SK-N-SH treated with all-trans-retinoic acid at 6 μM for 48 hours (cell line): ENCODE measurements around the gene TTC12.

Experiments
- ARNTL ChIP-seq: fragments of 450-650 bp; formaldehyde crosslinking; IDR thresholded peaks from 2 replicates; pipeline ENCODE4 v1.5.0; 2020; ENCODE audit warnings: low read depth, mild to moderate bottlenecking, moderate library complexity, borderline replicate concordance
- BACH2 ChIP-seq: fragments of 250-450 bp; sonication (Bioruptor Pico); IDR thresholded peaks from 2 replicates; pipeline ENCODE4 v1.9.0; 2021; ENCODE audit warnings: mild to moderate bottlenecking, borderline replicate concordance
- ESRRG ChIP-seq: fragments of 250-450 bp; sonication (Bioruptor Pico); IDR thresholded peaks from 2 replicates; pipeline ENCODE4 v1.6.1; 2021; ENCODE audit warnings: mild to moderate bottlenecking
- OSR1 ChIP-seq: fragments of 250-450 bp; sonication (Bioruptor Pico); IDR thresholded peaks from 2 replicates; pipeline ENCODE4 v1.8.0; 2022; ENCODE audit warnings: moderate library complexity, mild to moderate bottlenecking, inconsistent platforms
- PPARA ChIP-seq: fragments of 250-450 bp; sonication (Bioruptor Pico); IDR thresholded peaks from 2 replicates; pipeline ENCODE4 v1.5.0; 2020; ENCODE audit warnings: mild to moderate bottlenecking, borderline replicate concordance
- RARB ChIP-seq: fragments of 250-450 bp; sonication (Bioruptor Pico); IDR thresholded peaks from 2 replicates; pipeline ENCODE4 v1.8.0; 2021; ENCODE audit warnings: mild to moderate bottlenecking, moderate library complexity
- TCF4 ChIP-seq: fragments of 250-450 bp; sonication (Bioruptor Pico); IDR thresholded peaks from 2 replicates; pipeline ENCODE4 v1.8.0; 2021; ENCODE audit warnings: mild to moderate bottlenecking, moderate library complexity, borderline replicate concordance
- ZFP3 ChIP-seq: fragments of 250-450 bp; sonication (Bioruptor Pico); IDR thresholded peaks from 2 replicates; pipeline ENCODE4 v1.5.0; 2020; ENCODE audit warnings: mild to moderate bottlenecking, moderate library complexity
- ZFP30 ChIP-seq: fragments of 450-650 bp; formaldehyde crosslinking; IDR thresholded peaks from 2 replicates; pipeline ENCODE4 v1.5.0; 2022; ENCODE audit warnings: mild to moderate bottlenecking, moderate library complexity
- ZNF565 ChIP-seq: fragments of 450-650 bp; formaldehyde crosslinking; conservative IDR thresholded peaks from 2 replicates; pipeline ENCODE4 v1.5.0; 2020; ENCODE audit warnings: low read depth, mild to moderate bottlenecking, moderate library complexity
- ZNF8 ChIP-seq: fragments of 450-650 bp; formaldehyde crosslinking; IDR thresholded peaks from 2 replicates; pipeline ENCODE4 v1.5.0; 2020; ENCODE audit warnings: mild to moderate bottlenecking, moderate library complexity
- TF ChIP-seq, protein P1 (sequence below): fragments of 250-450 bp; sonication (Bioruptor Pico); IDR thresholded peaks from 2 replicates; pipeline ENCODE4 v1.5.0; 2020; ENCODE audit warnings: mild to moderate bottlenecking, moderate library complexity
- TF ChIP-seq, protein P2 (sequence below): fragments of 250-450 bp; sonication (Bioruptor Pico); IDR thresholded peaks from 2 replicates; pipeline ENCODE4 v1.8.0; 2020; ENCODE audit warnings: mild to moderate bottlenecking, moderate library complexity, borderline replicate concordance

GRCh38 chr11:113332023-113332422 is 17.6 kb downstream of the TTC12 start:
- no peak for TF ChIP-seq PPARA (CRISPR knock-in tag)
- no peak for TF ChIP-seq ESRRG
- no peak for TF ChIP-seq BACH2 (CRISPR knock-in tag)
- no peak for TF ChIP-seq ZNF565 (CRISPR knock-in tag)
- no peak for TF ChIP-seq ZFP3 (CRISPR knock-in tag)
- no peak for TF ChIP-seq ZFP30 (CRISPR knock-in tag)
- TF ChIP-seq ARNTL (CRISPR knock-in tag) = no peak
- no peak for TF ChIP-seq OSR1 (CRISPR knock-in tag)
- no peak for TF ChIP-seq RARB (CRISPR knock-in tag)
- no peak for TF ChIP-seq ZNF8
- TF ChIP-seq, protein P1, sequence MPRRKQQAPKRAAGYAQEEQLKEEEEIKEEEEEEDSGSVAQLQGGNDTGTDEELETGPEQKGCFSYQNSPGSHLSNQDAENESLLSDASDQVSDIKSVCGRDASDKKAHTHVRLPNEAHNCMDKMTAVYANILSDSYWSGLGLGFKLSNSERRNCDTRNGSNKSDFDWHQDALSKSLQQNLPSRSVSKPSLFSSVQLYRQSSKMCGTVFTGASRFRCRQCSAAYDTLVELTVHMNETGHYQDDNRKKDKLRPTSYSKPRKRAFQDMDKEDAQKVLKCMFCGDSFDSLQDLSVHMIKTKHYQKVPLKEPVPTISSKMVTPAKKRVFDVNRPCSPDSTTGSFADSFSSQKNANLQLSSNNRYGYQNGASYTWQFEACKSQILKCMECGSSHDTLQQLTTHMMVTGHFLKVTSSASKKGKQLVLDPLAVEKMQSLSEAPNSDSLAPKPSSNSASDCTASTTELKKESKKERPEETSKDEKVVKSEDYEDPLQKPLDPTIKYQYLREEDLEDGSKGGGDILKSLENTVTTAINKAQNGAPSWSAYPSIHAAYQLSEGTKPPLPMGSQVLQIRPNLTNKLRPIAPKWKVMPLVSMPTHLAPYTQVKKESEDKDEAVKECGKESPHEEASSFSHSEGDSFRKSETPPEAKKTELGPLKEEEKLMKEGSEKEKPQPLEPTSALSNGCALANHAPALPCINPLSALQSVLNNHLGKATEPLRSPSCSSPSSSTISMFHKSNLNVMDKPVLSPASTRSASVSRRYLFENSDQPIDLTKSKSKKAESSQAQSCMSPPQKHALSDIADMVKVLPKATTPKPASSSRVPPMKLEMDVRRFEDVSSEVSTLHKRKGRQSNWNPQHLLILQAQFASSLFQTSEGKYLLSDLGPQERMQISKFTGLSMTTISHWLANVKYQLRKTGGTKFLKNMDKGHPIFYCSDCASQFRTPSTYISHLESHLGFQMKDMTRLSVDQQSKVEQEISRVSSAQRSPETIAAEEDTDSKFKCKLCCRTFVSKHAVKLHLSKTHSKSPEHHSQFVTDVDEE (CRISPR knock-in tag) = no peak
- TF ChIP-seq, protein P2, sequence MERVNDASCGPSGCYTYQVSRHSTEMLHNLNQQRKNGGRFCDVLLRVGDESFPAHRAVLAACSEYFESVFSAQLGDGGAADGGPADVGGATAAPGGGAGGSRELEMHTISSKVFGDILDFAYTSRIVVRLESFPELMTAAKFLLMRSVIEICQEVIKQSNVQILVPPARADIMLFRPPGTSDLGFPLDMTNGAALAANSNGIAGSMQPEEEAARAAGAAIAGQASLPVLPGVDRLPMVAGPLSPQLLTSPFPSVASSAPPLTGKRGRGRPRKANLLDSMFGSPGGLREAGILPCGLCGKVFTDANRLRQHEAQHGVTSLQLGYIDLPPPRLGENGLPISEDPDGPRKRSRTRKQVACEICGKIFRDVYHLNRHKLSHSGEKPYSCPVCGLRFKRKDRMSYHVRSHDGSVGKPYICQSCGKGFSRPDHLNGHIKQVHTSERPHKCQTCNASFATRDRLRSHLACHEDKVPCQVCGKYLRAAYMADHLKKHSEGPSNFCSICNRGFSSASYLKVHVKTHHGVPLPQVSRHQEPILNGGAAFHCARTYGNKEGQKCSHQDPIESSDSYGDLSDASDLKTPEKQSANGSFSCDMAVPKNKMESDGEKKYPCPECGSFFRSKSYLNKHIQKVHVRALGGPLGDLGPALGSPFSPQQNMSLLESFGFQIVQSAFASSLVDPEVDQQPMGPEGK (CRISPR knock-in tag) = no peak
- no peak for TF ChIP-seq TCF4 (CRISPR knock-in tag)
